Thyroid gland (tissue), 4 donors: ENCODE data around the gene FAM181A.

Experiments
- POLR2A ChIP-seq, 2 donors: fragments of 450-650 bp; IDR thresholded peaks; one replicate each; pipeline ENCODE4 v1.6.1; 2017; ENCODE audit warnings: antibody characterized with exemption in 2 of 2, mild to moderate bottlenecking in 2 of 2, moderate library complexity in 1 of 2
- TF ChIP-seq, protein P1 (sequence below), 6 experiments: fragments of 200-600 bp in 3 of 6; fragments of 450-650 bp in 3 of 6; sonication (generic) in 3 of 6; IDR thresholded peaks; one replicate each; pipeline ENCODE4 v1.5.1; 2016 to 2019; ENCODE audit warnings: antibody characterized with exemption in 6 of 6, mild to moderate bottlenecking in 2 of 6, inconsistent platforms in 1 of 6, moderate library complexity in 1 of 6

DNA sequence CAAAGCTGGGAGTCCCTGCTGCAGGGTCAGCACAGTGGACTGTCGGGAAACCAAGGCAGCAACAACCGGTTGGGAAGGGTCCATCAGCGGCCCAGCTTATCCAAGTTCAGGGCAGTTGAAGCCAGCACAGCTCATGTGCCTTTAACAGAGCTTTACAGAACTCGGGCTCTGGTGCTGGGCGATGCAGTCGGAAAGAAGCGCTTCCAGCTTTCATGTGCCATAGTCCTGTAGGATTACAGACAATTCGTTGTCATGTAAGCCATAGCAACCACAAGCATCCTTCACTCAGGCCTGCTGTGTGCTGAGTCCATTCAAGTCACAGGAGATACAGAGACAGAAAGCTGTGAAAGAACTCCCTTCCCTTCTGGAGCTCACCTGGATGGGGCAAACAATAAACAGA, 3.5 kb upstream of the FAM181A start:
- TF ChIP-seq POLR2A (IDR thresholded peaks at IDR 0.05): no peak
- TF ChIP-seq, protein P1, sequence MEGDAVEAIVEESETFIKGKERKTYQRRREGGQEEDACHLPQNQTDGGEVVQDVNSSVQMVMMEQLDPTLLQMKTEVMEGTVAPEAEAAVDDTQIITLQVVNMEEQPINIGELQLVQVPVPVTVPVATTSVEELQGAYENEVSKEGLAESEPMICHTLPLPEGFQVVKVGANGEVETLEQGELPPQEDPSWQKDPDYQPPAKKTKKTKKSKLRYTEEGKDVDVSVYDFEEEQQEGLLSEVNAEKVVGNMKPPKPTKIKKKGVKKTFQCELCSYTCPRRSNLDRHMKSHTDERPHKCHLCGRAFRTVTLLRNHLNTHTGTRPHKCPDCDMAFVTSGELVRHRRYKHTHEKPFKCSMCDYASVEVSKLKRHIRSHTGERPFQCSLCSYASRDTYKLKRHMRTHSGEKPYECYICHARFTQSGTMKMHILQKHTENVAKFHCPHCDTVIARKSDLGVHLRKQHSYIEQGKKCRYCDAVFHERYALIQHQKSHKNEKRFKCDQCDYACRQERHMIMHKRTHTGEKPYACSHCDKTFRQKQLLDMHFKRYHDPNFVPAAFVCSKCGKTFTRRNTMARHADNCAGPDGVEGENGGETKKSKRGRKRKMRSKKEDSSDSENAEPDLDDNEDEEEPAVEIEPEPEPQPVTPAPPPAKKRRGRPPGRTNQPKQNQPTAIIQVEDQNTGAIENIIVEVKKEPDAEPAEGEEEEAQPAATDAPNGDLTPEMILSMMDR (IDR thresholded peaks at IDR 0.05): no peak
